K562 (cell line): ENCODE results near the gene GP1BB. TPM values are rescaled to one million over a fixed set of nuclear protein-coding genes. Genes with fewer than 3 reads are reported as not detected.

Source experiments
- CAMTA2 ChIP-seq: fragments of 250-450 bp; sonication (Bioruptor Pico); conservative IDR thresholded peaks from 2 replicates; pipeline ENCODE4 v1.5.1; 2022
- CHD1 ChIP-seq: fragments of 200-600 bp; sonication (generic); IDR thresholded peaks from one replicate; pipeline ENCODE4 v1.6.1; 2012; ENCODE audit warnings: mild to moderate bottlenecking, moderate library complexity, low read length, inconsistent platforms
- ELK1 ChIP-seq: sonication (generic); formaldehyde crosslinking; IDR thresholded peaks from 2 replicates; pipeline ENCODE4 v1.8.1; 2022; ENCODE audit warnings: missing genetic modification reagents
- HSF4 ChIP-seq: fragments of 250-450 bp; sonication (Bioruptor Pico); IDR thresholded peaks from 2 replicates; pipeline ENCODE4 v2.1.2; 2022; ENCODE audit warnings: mild to moderate bottlenecking, moderate library complexity, borderline replicate concordance
- MIER1 ChIP-seq: fragments of 450-650 bp; IDR thresholded peaks from 2 replicates; pipeline ENCODE4 v1.6.1; 2016; ENCODE audit warnings: antibody characterized with exemption, mild to moderate bottlenecking, low read depth
- PHF8 ChIP-seq: fragments of 200-600 bp; sonication (generic); IDR thresholded peaks from 2 replicates; pipeline ENCODE4 v1.6.1; 2012; ENCODE audit warnings: mixed run types, mild to moderate bottlenecking, inconsistent platforms, low read length, moderate library complexity, borderline replicate concordance
- RFX1 ChIP-seq: fragments of 450-650 bp; IDR thresholded peaks from 2 replicates; pipeline ENCODE4 v1.6.1; 2016; ENCODE audit warnings: mild to moderate bottlenecking, moderate library complexity
- SMARCE1 ChIP-seq: fragments of 450-650 bp; IDR thresholded peaks from 2 replicates; pipeline ENCODE4 v1.7.1; 2016; ENCODE audit warnings: mild to moderate bottlenecking
- SP2 ChIP-seq: IDR thresholded peaks from 2 replicates; pipeline ENCODE4 v1.6.1; 2011; ENCODE audit warnings: mild to moderate bottlenecking, low read depth, low read length, moderate library complexity; ENCODE audit not compliant: poor library complexity, severe bottlenecking; ENCODE audit errors: extremely low read depth
- SRF ChIP-seq, 2 experiments: fragments of 250-450, 450-650 bp in 1 of 2; sonication (Bioruptor Pico) in 1 of 2; sonication (generic) in 1 of 2; formaldehyde crosslinking; IDR thresholded peaks; 2 replicates each; pipeline versions ENCODE4 v1.5.0 to v1.5.1; 2020 to 2022; ENCODE audit warnings: mild to moderate bottlenecking in 1 of 2, missing genetic modification reagents in 1 of 2
- THRAP3 ChIP-seq: fragments of 450-650 bp; IDR thresholded peaks from 2 replicates; pipeline ENCODE4 v1.6.1; 2016; ENCODE audit warnings: mild to moderate bottlenecking, inconsistent platforms, borderline replicate concordance
- ZNF347 ChIP-seq: fragments of 450-650 bp; formaldehyde crosslinking; IDR thresholded peaks from 2 replicates; pipeline ENCODE4 v1.4.0; 2020; ENCODE audit warnings: low read depth, mild to moderate bottlenecking, moderate library complexity
- polyA plus RNA-seq, 8 experiments: library from polyadenylated mRNA; depleted of rRNA in 4 of 8; stranded (reverse) in 5 of 8; unstranded in 3 of 8; fragments of >200 nt; fragmentation: Nextera tagmentation in 2 of 8; fragmentation: Illumina TruSeq in 1 of 8; extraction: Ambion mirVana in 2 of 8; extraction: Trizol in 1 of 8; gene quantifications; 2 replicates each; pipeline versions ENCODE4 v1.2.1 to v1.2.3, GENCODE V29; 2011 to 2014; ENCODE audit warnings: inconsistent platforms in 1 of 8, missing spikeins in 1 of 8
- total RNA-seq, 7 experiments: library from RNA; depleted of rRNA in 6 of 7; stranded (reverse); fragments of >200 nt in 6 of 7; fragmentation: Illumina TruSeq in 2 of 7; extraction: Trizol in 2 of 7; gene quantifications; 2 replicates each; pipeline versions ENCODE4 v1.2.1 to v1.2.3, GENCODE V29; 2011 to 2021; ENCODE audit warnings: low replicate concordance in 1 of 7
- TF ChIP-seq, protein P1 (sequence below), 2 experiments: fragments of 450-650 bp; IDR thresholded peaks; 2 replicates each; pipeline ENCODE4 v1.6.1; 2016; ENCODE audit warnings: mild to moderate bottlenecking in 2 of 2, borderline replicate concordance in 1 of 2, low read depth in 1 of 2, moderate library complexity in 1 of 2
- TF ChIP-seq, protein P2 (sequence below): fragments of 250-450 bp; sonication (Bioruptor Pico); IDR thresholded peaks from 2 replicates; pipeline ENCODE4 v1.5.0; 2020; ENCODE audit warnings: mild to moderate bottlenecking
- TF ChIP-seq, protein P3 (sequence below): fragments of 250-450 bp; sonication (Bioruptor Pico); IDR thresholded peaks from 2 replicates; pipeline ENCODE4 v1.5.0; 2021; ENCODE audit warnings: mild to moderate bottlenecking, moderate library complexity

GP1BB gene
- total and polyA plus RNA-seq, 9 of the 15 experiments (the other 6 are each of a cell fraction or from before 2014, with no cell fraction given), result 0.69 to 162 (median 2.8) TPM

GRCh38 chr22:19764299-19764593 is 40.9 kb downstream of the GP1BB start (continued):
- TF ChIP-seq ZNF347 (CRISPR knock-in tag) (no peak), CHD1 (no peak), THRAP3 (no peak), SP2 (no peak), ELK1 (CRISPR knock-in tag) (no peak), HSF4 (CRISPR knock-in tag) (no peak), SRF (CRISPR knock-in tag; IDR thresholded peaks at IDR 0.05) (no peak), MIER1 (no peak), CAMTA2 (no peak), PHF8 (no peak), SMARCE1 (no peak), RFX1 (no peak)
- TF ChIP-seq, protein P1, sequence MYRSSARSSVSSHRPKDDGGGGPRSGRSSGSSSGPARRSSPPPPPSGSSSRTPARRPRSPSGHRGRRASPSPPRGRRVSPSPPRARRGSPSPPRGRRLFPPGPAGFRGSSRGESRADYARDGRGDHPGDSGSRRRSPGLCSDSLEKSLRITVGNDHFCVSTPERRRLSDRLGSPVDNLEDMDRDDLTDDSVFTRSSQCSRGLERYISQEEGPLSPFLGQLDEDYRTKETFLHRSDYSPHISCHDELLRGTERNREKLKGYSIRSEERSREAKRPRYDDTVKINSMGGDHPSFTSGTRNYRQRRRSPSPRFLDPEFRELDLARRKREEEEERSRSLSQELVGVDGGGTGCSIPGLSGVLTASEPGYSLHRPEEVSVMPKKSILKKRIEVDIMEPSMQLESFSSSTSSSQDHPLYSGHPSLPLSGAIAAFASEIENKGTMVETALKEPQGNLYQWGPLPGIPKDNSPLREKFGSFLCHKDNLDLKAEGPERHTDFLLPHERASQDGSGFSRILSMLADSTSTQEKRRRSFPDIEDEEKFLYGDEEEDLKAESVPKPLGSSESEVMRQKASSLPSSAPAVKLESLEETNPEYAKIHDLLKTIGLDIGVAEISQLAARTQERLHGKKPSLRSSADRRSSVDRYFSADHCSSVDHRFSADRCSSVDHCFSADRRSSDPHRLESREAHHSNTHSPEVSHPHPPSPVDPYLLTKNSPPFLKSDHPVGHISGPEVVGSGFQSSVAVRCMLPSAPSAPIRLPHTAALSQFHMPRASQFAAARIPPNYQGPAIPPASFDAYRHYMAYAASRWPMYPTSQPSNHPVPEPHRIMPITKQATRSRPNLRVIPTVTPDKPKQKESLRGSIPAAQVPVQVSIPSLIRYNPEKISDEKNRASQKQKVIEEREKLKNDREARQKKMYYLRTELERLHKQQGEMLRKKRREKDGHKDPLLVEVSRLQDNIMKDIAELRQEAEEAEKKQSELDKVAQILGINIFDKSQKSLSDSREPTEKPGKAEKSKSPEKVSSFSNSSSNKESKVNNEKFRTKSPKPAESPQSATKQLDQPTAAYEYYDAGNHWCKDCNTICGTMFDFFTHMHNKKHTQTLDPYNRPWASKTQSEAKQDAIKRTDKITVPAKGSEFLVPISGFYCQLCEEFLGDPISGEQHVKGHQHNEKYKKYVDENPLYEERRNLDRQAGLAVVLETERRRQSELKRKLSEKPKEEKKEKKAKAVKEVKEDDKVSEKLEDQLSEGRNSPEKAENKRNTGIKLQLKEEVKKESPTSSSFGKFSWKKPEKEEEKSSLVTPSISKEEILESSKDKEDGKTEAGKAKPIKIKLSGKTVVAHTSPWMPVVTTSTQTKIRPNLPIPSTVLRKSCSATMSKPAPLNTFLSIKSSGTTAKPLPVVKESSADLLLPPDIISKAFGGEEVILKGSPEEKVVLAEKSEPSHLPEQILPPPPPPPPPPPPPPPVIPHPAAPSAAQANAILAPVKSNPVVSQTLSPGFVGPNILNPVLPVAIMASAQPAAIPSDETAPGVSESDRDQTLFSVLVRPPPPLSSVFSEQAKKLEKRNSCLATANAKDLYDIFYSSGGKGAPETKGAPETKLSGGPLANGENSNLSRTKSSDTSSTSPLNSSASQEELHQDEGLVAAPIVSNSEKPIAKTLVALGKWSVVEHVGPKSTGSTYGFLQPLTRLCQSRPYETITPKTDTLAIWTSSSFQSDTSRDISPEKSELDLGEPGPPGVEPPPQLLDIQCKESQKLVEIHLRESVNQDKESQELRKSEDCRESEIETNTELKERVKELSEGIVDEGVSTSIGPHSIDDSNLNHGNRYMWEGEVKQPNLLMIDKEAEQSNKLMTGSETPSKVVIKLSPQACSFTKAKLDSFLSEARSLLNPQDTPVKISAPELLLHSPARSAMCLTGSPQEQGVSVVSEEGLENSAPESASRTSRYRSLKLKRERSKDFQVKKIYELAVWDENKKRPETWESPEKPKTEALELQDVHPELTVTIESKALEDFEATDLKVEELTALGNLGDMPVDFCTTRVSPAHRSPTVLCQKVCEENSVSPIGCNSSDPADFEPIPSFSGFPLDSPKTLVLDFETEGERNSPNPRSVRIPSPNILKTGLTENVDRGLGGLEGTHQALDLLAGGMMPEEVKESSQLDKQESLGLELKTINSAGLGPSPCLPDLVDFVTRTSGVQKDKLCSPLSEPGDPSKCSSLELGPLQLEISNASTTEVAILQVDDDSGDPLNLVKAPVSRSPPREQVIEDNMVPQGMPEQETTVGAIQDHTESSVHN (IDR thresholded peaks at IDR 0.05; ENCODE audit: borderline replicate concordance in 1 of 2, low read depth in 1 of 2), result no peak
- TF ChIP-seq, protein P2, sequence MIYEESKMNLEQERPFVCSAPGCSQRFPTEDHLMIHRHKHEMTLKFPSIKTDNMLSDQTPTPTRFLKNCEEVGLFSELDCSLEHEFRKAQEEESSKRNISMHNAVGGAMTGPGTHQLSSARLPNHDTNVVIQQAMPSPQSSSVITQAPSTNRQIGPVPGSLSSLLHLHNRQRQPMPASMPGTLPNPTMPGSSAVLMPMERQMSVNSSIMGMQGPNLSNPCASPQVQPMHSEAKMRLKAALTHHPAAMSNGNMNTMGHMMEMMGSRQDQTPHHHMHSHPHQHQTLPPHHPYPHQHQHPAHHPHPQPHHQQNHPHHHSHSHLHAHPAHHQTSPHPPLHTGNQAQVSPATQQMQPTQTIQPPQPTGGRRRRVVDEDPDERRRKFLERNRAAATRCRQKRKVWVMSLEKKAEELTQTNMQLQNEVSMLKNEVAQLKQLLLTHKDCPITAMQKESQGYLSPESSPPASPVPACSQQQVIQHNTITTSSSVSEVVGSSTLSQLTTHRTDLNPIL (CRISPR knock-in tag), result no peak
- TF ChIP-seq, protein P3, sequence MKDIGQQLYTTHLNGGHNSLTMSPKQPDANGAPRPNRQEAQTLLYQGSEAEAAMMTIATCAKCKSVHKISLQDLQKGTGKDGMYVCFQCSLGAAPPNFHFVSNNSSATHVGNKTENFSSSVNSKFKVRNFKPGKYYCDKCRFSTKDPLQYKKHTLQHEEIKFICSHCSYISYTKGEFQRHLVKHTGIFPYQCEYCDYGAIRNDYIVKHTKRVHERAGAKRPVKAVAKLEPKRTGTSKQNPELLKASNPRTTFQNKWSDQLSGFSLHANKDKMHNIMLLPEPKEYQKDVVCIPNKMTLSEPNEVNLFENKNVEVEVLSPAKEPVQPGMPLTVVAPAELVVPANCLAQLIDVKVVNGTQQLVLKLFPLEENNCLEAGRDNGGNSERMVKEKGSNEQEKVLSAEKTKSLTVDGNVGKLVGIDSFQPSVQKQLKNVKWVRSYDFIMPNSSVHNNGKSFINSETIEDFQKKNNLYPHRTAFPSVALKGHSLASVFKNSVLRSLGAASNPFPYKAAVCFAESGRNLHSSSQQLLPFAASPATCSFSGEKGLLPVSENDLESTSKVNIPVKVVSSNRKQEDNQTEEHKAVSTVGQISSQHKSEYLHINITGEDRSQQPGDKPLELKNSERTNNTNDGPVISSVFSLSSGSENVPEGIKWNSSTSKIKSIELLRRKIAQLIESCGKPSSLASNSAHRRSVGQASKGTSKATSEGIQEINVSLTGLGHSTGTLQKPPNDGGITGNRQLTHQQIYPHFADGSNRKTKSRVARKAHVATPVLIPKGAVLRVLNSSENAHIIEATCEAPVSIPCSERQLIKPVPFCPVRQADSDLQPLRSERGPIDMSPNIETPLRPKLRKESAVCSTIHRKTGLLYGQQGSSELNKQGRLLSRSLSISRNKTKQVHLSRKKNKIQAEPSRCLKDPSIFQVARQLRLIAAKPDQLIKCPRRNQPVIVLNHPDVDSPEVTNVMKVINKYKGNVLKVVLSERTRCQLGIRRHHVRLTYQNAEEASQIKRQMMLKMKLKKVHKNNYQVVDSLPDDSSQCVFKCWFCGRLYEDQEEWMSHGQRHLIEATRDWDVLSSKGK (CRISPR knock-in tag), result no peak
